CD4-positive, CD25-positive, alpha-beta regulatory T cell (primary cell): Measurements from ENCODE around the gene ABHD13. TPM values are rescaled to one million over a fixed set of nuclear protein-coding genes. Genes with fewer than 3 reads are reported as not detected.

Experiments
- ATAC-seq, 2 donors: fragments of 150-1000 bp; cut with Tn5 transposase; one replicate each; pipeline ENCODE4 v1.10.0; 2021; ENCODE audit warnings: low read depth in 2 of 2, moderate number of reproducible peaks in 2 of 2, moderate library complexity in 1 of 2
- DNase-seq, 3 donors: peaks; one replicate each; pipeline versions ENCODE4 v3.0.0 to v3.0.0-alpha.2; 2012 to 2022; ENCODE audit warnings: mixed read lengths in 1 of 3
- H3K27ac ChIP-seq: one replicate; pipeline ENCODE4 v1.7.0; 2013; ENCODE audit warnings: mild to moderate bottlenecking, low read length; ENCODE audit not compliant: insufficient read depth, poor library complexity, severe bottlenecking
- H3K27me3 ChIP-seq: one replicate; pipeline ENCODE4 v1.7.0; 2013; ENCODE audit warnings: low read length; ENCODE audit not compliant: control insufficient read depth, insufficient read depth
- H3K36me3 ChIP-seq: one replicate; pipeline ENCODE4 v1.7.0; 2013; ENCODE audit warnings: mild to moderate bottlenecking, low read length, moderate library complexity; ENCODE audit not compliant: control insufficient read depth, insufficient read depth
- H3K4me1 ChIP-seq: 2 replicates; pipeline ENCODE4 v1.7.0; 2013; ENCODE audit warnings: mild to moderate bottlenecking, low read length; ENCODE audit not compliant: insufficient read depth, control insufficient read depth, poor library complexity, severe bottlenecking
- H3K4me3 ChIP-seq: one replicate; pipeline ENCODE4 v1.7.0; 2013; ENCODE audit warnings: low read depth, mild to moderate bottlenecking, low read length, moderate library complexity
- H3K9me3 ChIP-seq, 2 experiments: 1 replicate in 1 of 2; 2 replicates in 1 of 2; pipeline ENCODE4 v1.7.0; 2013; ENCODE audit warnings: low read length in 2 of 2, mild to moderate bottlenecking in 1 of 2, moderate library complexity in 1 of 2; ENCODE audit not compliant: control insufficient read depth in 2 of 2
- H3K27ac Mint-ChIP-seq, 3 donors: one replicate each; pipeline ENCODE4 v1.8.0; 2020 to 2022; ENCODE audit warnings: mild to moderate bottlenecking in 3 of 3, mixed read lengths in 3 of 3, moderate library complexity in 2 of 3
- H3K27me3 Mint-ChIP-seq: one replicate; pipeline ENCODE4 v1.8.0; 2022; ENCODE audit warnings: mild to moderate bottlenecking, mixed read lengths
- H3K36me3 Mint-ChIP-seq: one replicate; pipeline ENCODE4 v1.8.0; 2020; ENCODE audit warnings: mixed read lengths
- H3K4me1 Mint-ChIP-seq, 4 donors: one replicate each; pipeline ENCODE4 v1.8.0; 2020 to 2022; ENCODE audit warnings: mixed read lengths in 4 of 4, mild to moderate bottlenecking in 1 of 4
- H3K4me3 Mint-ChIP-seq, 4 donors: one replicate each; pipeline ENCODE4 v1.8.0; 2020 to 2022; ENCODE audit warnings: mild to moderate bottlenecking in 4 of 4, mixed read lengths in 4 of 4, moderate library complexity in 3 of 4
- H3K9me3 Mint-ChIP-seq, 7 donors: one replicate each; pipeline ENCODE4 v1.8.0; 2020 to 2022; ENCODE audit warnings: mixed read lengths in 7 of 7, mild to moderate bottlenecking in 3 of 7, moderate library complexity in 2 of 7
- polyA plus RNA-seq, 4 donors: library from polyadenylated mRNA; unstranded; fragments of 300-500 nt; fragmentation: Illumina TruSeq; gene quantifications; one replicate each; pipeline ENCODE4 v1.2.3, GENCODE V29; 2021
- total RNA-seq: library from RNA; stranded (reverse); gene quantifications from one replicate; pipeline ENCODE4 v1.2.3, GENCODE V29; 2022

ABHD13 gene
- total and polyA plus RNA-seq, 5 donors from 2014 or later: 10.3 to 17.0 (median 14.7) TPM

DNA sequence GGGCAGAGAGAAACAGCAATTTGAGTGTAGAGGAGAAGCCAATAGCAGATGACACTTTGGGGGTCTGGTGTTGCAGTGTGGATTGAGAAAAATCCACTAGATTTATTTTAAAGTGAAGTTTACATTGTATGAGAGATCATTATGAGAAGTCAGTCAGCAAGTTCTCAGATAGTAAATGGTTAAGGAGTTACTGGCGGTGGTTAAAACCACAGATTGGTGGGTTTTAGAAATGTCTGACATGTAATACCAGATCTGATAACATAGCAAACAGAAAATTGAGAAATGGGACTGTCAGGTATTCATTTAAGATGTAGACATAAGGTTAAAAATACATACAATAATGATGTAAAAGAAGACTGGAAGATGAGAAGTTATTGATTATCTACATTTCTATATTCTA lies 7.2 kb downstream of the ABHD13 start:
- DNase-seq: peak in 2 of 3 donors; percentile 19 to 23
- H3K4me3 Mint-ChIP-seq: peak overlapping the region; percentile 3 to 34 (median 26)
- peak overlapping the region; percentile 11 for H3K27ac ChIP-seq

DNA sequence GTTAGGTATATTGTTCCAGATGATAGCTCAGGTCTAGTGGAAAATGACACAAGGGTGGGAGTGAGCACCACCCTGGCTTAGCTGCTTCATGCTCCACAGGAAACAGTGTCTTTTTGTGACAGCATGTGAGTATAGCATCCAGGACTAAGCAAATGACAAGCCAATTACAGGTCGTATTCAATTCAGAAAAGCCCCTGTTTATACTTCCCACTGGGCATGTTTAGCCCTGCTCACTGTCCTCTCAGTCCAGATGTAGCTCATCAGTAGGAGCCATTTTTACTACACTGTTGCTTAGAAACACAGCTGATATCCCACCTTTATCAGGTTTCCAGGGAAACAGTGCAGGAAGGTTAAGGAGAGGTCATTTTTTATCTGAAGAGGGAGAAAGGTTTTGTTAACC lies 8.0 kb downstream of the ABHD13 start:
- Mint-ChIP-seq H3K27me3 (no peaks in the 10 kb centered on the region), H3K36me3 (peaks cover 9% of the 10 kb centered on the region), H3K4me3 (peak overlapping the region in 1 of 4 donors; percentile 33), H3K9me3 (no peaks in the 10 kb centered on the region), H3K4me1 (peaks cover 43 to 70% (median 61%) of the 10 kb centered on the region in 4 donors), H3K27ac (peak overlapping the region in 1 of 3 donors; percentile 1)
- H3K27me3 ChIP-seq: no peaks in the 10 kb centered on the region
- H3K36me3 ChIP-seq: peaks cover 12% of the 10 kb centered on the region
- ATAC-seq (peak; percentile 38 to 40), DNase-seq (no peak)
- no peak overlapping the region for H3K27ac ChIP-seq
- peak overlapping the region; percentile 13 for H3K4me3 ChIP-seq
- peaks cover 32% of the 10 kb centered on the region for H3K4me1 ChIP-seq
- H3K9me3 ChIP-seq: no peaks in the 10 kb centered on the region

More for the DNA sequence above, 7.2 kb downstream of the ABHD13 start:
- H3K4me3 ChIP-seq: peak overlapping the region; percentile 13
- no peaks in the 10 kb centered on the region for H3K9me3 ChIP-seq
- H3K27me3 Mint-ChIP-seq: no peaks in the 10 kb centered on the region
- H3K27ac Mint-ChIP-seq: peak overlapping the region; percentile 1 to 89 (median 1)
- no peaks in the 10 kb centered on the region for H3K27me3 ChIP-seq
- H3K36me3 Mint-ChIP-seq: peaks cover 8% of the 10 kb centered on the region
- H3K36me3 ChIP-seq: peaks cover 10% of the 10 kb centered on the region
- peaks cover 39% of the 10 kb centered on the region for H3K4me1 ChIP-seq
- H3K4me1 Mint-ChIP-seq: peaks cover 48 to 77% (median 66%) of the 10 kb centered on the region in 4 donors
- peak; percentile 49 to 57 for ATAC-seq
- H3K9me3 Mint-ChIP-seq: no peaks in the 10 kb centered on the region

- H3K27ac Mint-ChIP-seq: no peak overlapping the region
Measured at GRCh38 chr13:108227651-108228272, 9.6 kb downstream of the ABHD13 start.

GRCh38 chr13:108230377-108230776 lies 12.2 kb downstream of the ABHD13 start:
- H3K4me3 Mint-ChIP-seq: no peak overlapping the region
- peaks cover 38 to 41% (median 40%) of the 10 kb centered on the region in 4 donors for H3K4me1 Mint-ChIP-seq
- peaks cover 9% of the 10 kb centered on the region for H3K36me3 Mint-ChIP-seq

More at GRCh38 chr13:108227651-108228272, 9.6 kb downstream of the ABHD13 start:
- Mint-ChIP-seq H3K4me1 (peaks cover 44 to 65% (median 57%) of the 10 kb centered on the region in 4 donors), H3K4me3 (no peak overlapping the region), H3K9me3 (no peaks in the 10 kb centered on the region), H3K27me3 (no peaks in the 10 kb centered on the region), H3K36me3 (peaks cover 9% of the 10 kb centered on the region)
- Histone ChIP-seq H3K27ac (peak overlapping the region; percentile 19), H3K4me1 (peaks cover 26% of the 10 kb centered on the region), H3K4me3 (no peak overlapping the region), H3K27me3 (no peaks in the 10 kb centered on the region), H3K9me3 (no peaks in the 10 kb centered on the region), H3K36me3 (peaks cover 12% of the 10 kb centered on the region)
- peak; percentile 27 to 66 (median 52) for DNase-seq
- ATAC-seq: no peak

DNA sequence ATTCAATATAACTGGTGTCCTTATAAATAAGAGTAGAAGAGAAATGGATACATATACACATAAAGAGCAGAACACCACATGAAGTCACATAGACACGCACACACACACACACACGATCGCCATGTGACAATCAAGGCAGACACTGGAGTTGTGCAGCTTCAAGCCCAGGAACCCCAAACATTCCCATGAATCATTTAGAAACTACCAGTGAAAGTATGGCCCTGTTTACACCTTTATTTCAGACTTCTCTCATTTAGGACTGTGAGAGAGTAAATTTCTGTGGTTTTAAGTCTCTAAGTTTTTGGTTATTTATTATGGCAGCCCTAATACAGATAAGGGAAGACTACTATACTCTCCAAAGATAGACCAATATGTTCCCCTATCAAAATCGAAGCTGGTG lies 31.0 kb downstream of the ABHD13 start:
- H3K36me3 ChIP-seq: no peaks in the 10 kb centered on the region
- Mint-ChIP-seq H3K4me1 (peaks cover 0 to 3% (median 1%) of the 10 kb centered on the region in 4 donors), H3K36me3 (no peaks in the 10 kb centered on the region), H3K9me3 (peaks cover 2 to 23% (median 14%) of the 10 kb centered on the region in 7 donors), H3K4me3 (no peak overlapping the region), H3K27me3 (no peaks in the 10 kb centered on the region), H3K27ac (no peak overlapping the region)
- H3K4me3 ChIP-seq: no peak overlapping the region
- no peak for DNase-seq
- ATAC-seq: no peak
- no peaks in the 10 kb centered on the region for H3K27me3 ChIP-seq
- H3K4me1 ChIP-seq: no peaks in the 10 kb centered on the region
- H3K27ac ChIP-seq: no peak overlapping the region
- peaks cover 5 to 15% of the 10 kb centered on the region in 2 experiments for H3K9me3 ChIP-seq

More at GRCh38 chr13:108230377-108230776, 12.2 kb downstream of the ABHD13 start:
- Histone ChIP-seq H3K4me1 (peaks cover 15% of the 10 kb centered on the region), H3K27ac (no peak overlapping the region), H3K27me3 (no peaks in the 10 kb centered on the region), H3K4me3 (no peak overlapping the region), H3K36me3 (peaks cover 12% of the 10 kb centered on the region), H3K9me3 (no peaks in the 10 kb centered on the region)
- H3K9me3 Mint-ChIP-seq: no peaks in the 10 kb centered on the region
- no peak overlapping the region for H3K27ac Mint-ChIP-seq
- DNase-seq (no peak), ATAC-seq (no peak)
- no peaks in the 10 kb centered on the region for H3K27me3 Mint-ChIP-seq

DNA sequence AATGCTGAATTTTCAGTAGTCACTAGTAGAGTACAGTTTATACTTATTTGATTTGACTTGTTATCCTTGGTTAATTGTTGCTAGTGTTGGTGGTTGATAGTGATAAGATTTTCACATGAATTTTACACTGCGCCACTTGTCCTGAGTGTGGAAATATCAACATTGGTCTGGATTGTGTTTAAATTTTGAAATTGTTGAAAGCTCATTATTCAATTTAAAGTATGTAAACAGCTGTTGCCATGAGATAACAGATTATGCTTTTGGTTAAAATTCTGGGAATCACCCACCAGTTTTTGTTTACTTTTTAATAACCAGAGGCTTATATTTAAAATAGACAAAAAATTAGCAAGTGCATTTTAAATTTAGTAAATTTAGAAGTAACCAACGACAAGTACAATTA lies 39.1 kb downstream of the ABHD13 start:
- Histone ChIP-seq H3K4me3 (no peak overlapping the region), H3K27me3 (no peaks in the 10 kb centered on the region), H3K4me1 (no peaks in the 10 kb centered on the region), H3K9me3 (no peaks in the 10 kb centered on the region), H3K27ac (no peak overlapping the region), H3K36me3 (no peaks in the 10 kb centered on the region)
- Mint-ChIP-seq H3K27me3 (no peaks in the 10 kb centered on the region), H3K9me3 (no peaks in the 10 kb centered on the region), H3K27ac (peak overlapping the region in 1 of 3 donors; percentile 66), H3K4me3 (no peak overlapping the region), H3K36me3 (peaks cover 4% of the 10 kb centered on the region), H3K4me1 (no peaks in the 10 kb centered on the region)
- ATAC-seq: no peak
- DNase-seq: no peak

- H3K36me3 ChIP-seq: no peaks in the 10 kb centered on the region
- H3K4me1 ChIP-seq: peaks cover 9% of the 10 kb centered on the region
- no peak overlapping the region for H3K27ac ChIP-seq
- Mint-ChIP-seq H3K27me3 (no peaks in the 10 kb centered on the region), H3K4me1 (peaks cover 21 to 28% (median 26%) of the 10 kb centered on the region in 4 donors), H3K9me3 (no peaks in the 10 kb centered on the region), H3K4me3 (no peak overlapping the region), H3K36me3 (peaks cover 4% of the 10 kb centered on the region), H3K27ac (no peak overlapping the region)
- H3K27me3 ChIP-seq: no peaks in the 10 kb centered on the region
- DNase-seq (no peak), ATAC-seq (no peak)
- H3K4me3 ChIP-seq: no peak overlapping the region
- H3K9me3 ChIP-seq: no peaks in the 10 kb centered on the region
Measured at GRCh38 chr13:108263621-108264355, 45.6 kb downstream of the ABHD13 start.
